Adrenal gland (tissue), 12 donors: ENCODE data around the gene PCSK6. TPM values are rescaled to one million over a fixed set of nuclear protein-coding genes. Genes with fewer than 3 reads are reported as not detected.

Experiments
- DNase-seq, 7 donors: peaks; one replicate each; pipeline ENCODE4 v3.0.0-alpha.2; 2019 to 2020
- H3K27ac ChIP-seq, 5 donors: fragments of 200-600 bp; sonication (generic) in 4 of 5; 1 replicate in 3 of 5; 2 replicates in 2 of 5; pipeline versions ENCODE4 v1.5.1 to v1.8.0; 2016 to 2020; ENCODE audit warnings: mild to moderate bottlenecking in 1 of 5
- H3K27me3 ChIP-seq: fragments of 200-600 bp; 2 replicates; pipeline ENCODE4 v1.8.0; 2021
- H3K36me3 ChIP-seq, 2 donors: fragments of 200-600 bp; replicated peaks in 1 of 2; 1 replicate in 1 of 2; 2 replicates in 1 of 2; pipeline versions ENCODE4 v1.5.1 to v1.8.0; 2018 to 2022
- H3K4me1 ChIP-seq, 2 donors: fragments of 200-600 bp; replicated peaks in 1 of 2; 1 replicate in 1 of 2; 2 replicates in 1 of 2; pipeline versions ENCODE4 v1.5.1 to v1.8.0; 2018 to 2021
- H3K4me3 ChIP-seq, 4 donors: fragments of 200-600 bp; sonication (generic) in 3 of 4; one replicate each; pipeline ENCODE4 v1.5.1; 2016 to 2018
- H3K9me3 ChIP-seq, 3 donors: fragments of 200-600 bp; sonication (generic) in 1 of 3; replicated peaks in 1 of 3; 1 replicate in 2 of 3; 2 replicates in 1 of 3; pipeline versions ENCODE4 v1.5.1 to v1.8.0; 2016 to 2021
- CTCF ChIP-seq, 6 experiments: fragments of 450-650 bp in 4 of 6; fragments of 200-600 bp in 2 of 6; sonication (generic) in 1 of 6; IDR thresholded peaks; 1 replicate in 5 of 6; 2 replicates in 1 of 6; pipeline versions ENCODE4 v1.5.1 to v1.8.0; 2016 to 2021; ENCODE audit warnings: antibody characterized with exemption in 6 of 6, mild to moderate bottlenecking in 2 of 6, moderate library complexity in 1 of 6
- POLR2A ChIP-seq, 2 donors: fragments of 450-650 bp; IDR thresholded peaks; one replicate each; pipeline ENCODE4 v1.6.1; 2017; ENCODE audit warnings: antibody characterized with exemption in 2 of 2, mild to moderate bottlenecking in 2 of 2, moderate library complexity in 1 of 2
- WGBS, 4 donors: extraction: QIAGEN DNeasy Blood & Tissue Kit in 2 of 4; methylation state at CpG; one replicate each; pipeline versions ENCODE4 v1.1.5 to v1.1.7; 2013 to 2017; 5-methylcytosine and 5-hydroxymethylcytosine counted together
- intact Hi-C, 2 donors: fragments of 100-400 bp; cut with DNase I; formaldehyde crosslinking; loops; one replicate each; pipeline versions ENCODE4 v1.14.1 to v1.15.0; 2022 to 2023
- polyA plus RNA-seq, 3 donors: library from polyadenylated mRNA; stranded (reverse); fragments of 200-250 nt in 2 of 3; fragments of 350-450 nt in 1 of 3; fragmentation: Illumina TruSeq in 1 of 3; extraction: RNeasy Lipid Tissue Mini Kit (QIAGEN cat#74804) in 1 of 3; gene quantifications; one replicate each; pipeline ENCODE4 v1.2.3, GENCODE V29; 2013 to 2014
- total RNA-seq, 9 donors: library from RNA; depleted of rRNA in 4 of 9; stranded (reverse); fragments of >200 nt in 4 of 9; fragments of 120-200 nt in 1 of 9; fragmentation: NEBNext Ultra II Directional in 1 of 9; extraction: Animal tissue kit (Norgen Biotek cat#: 25700) in 1 of 9; gene quantifications; one replicate each; pipeline versions ENCODE4 v1.1.0 to v1.2.4, GENCODE V29; 2013 to 2023
- donor health status: healthy with polysubstance abuse.
- donor health status: Bipolar disorder and iron deficiency.
- donor health status: DM: yes; HTN: yes; CAD: no.
- donor health status: DM: no; HTN: no; CAD: no.
- donor health status: DM: no; HTN: no; CAD: no.
- donor health status: DM: yes; HTN: yes; CAD: no.

PCSK6 gene
- total and polyA plus RNA-seq, 12 donors = 0.88 to 53.0 (median 5.6) TPM

GRCh38 chr15:101354891-101355623, 134.4 kb downstream of the PCSK6 start:
- WGBS, 4 donors = 86 to 91% (median 89%) methylated on average over 5 of the region's 5 CpGs
- no peaks in the 10 kb centered on the region for H3K36me3 ChIP-seq

GRCh38 chr15:101353240-101353639, 136.3 kb downstream of the PCSK6 start:
- Histone ChIP-seq H3K27me3 (no peaks in the 10 kb centered on the region), H3K27ac (no peak overlapping the region), H3K4me3 (no peak overlapping the region), H3K36me3 (no peaks in the 10 kb centered on the region), H3K4me1 (no peaks in the 10 kb centered on the region), H3K9me3 (no peaks in the 10 kb centered on the region)
- TF ChIP-seq CTCF (IDR thresholded peaks at IDR 0.05) = no peak
- TF ChIP-seq POLR2A (IDR thresholded peaks at IDR 0.05) = no peak
- 88 to 95% (median 92%) methylated on average over 5 to 7 of the region's 7 CpGs for WGBS, 4 donors
- DNase-seq = no peak
- intact Hi-C loops = no loop called here

More at GRCh38 chr15:101354891-101355623, 134.4 kb downstream of the PCSK6 start:
- intact Hi-C loops = no loop called here
- H3K4me1 ChIP-seq = no peaks in the 10 kb centered on the region
- H3K4me3 ChIP-seq = no peak overlapping the region
- DNase-seq = no peak
- TF ChIP-seq POLR2A (IDR thresholded peaks at IDR 0.05) (no peak), CTCF (IDR thresholded peaks at IDR 0.05) (no peak)
- no peaks in the 10 kb centered on the region for H3K9me3 ChIP-seq
- no peak overlapping the region for H3K27ac ChIP-seq
- H3K27me3 ChIP-seq = no peaks in the 10 kb centered on the region

GRCh38 chr15:101351736-101352135, 137.8 kb downstream of the PCSK6 start:
- Histone ChIP-seq H3K27me3 (no peaks in the 10 kb centered on the region), H3K4me1 (no peaks in the 10 kb centered on the region), H3K27ac (no peak overlapping the region), H3K4me3 (no peak overlapping the region), H3K36me3 (no peaks in the 10 kb centered on the region), H3K9me3 (no peaks in the 10 kb centered on the region)
- intact Hi-C loops = no loop called here
- 78 to 90% (median 85%) methylated on average over 2 of the region's 2 CpGs for WGBS, 4 donors
- DNase-seq = no peak
- TF ChIP-seq CTCF (IDR thresholded peaks at IDR 0.05) = no peak
- TF ChIP-seq POLR2A (IDR thresholded peaks at IDR 0.05) = no peak

GRCh38 chr15:101349047-101349951, 140.2 kb downstream of the PCSK6 start:
- intact Hi-C loops = no loop called here
- H3K27ac ChIP-seq = no peak overlapping the region
- WGBS, 4 donors = 82 to 87% (median 84%) methylated on average over 9 to 14 of the region's 14 CpGs

More at GRCh38 chr15:101349047-101349951, 140.2 kb downstream of the PCSK6 start:
- H3K4me1 ChIP-seq = no peaks in the 10 kb centered on the region
- H3K9me3 ChIP-seq = no peaks in the 10 kb centered on the region
- H3K4me3 ChIP-seq = no peak overlapping the region
- TF ChIP-seq POLR2A (IDR thresholded peaks at IDR 0.05) (no peak), CTCF (IDR thresholded peaks at IDR 0.05) (no peak)
- H3K36me3 ChIP-seq = no peaks in the 10 kb centered on the region
- DNase-seq = no peak
- H3K27me3 ChIP-seq = no peaks in the 10 kb centered on the region
